H9 (cell line): Measurements from ENCODE around the gene LASP1NB.

Experiments
- DNase-seq: peaks from one replicate; pipeline ENCODE4 v3.0.0-alpha.2; 2017
- H2AFZ ChIP-seq: one replicate; pipeline ENCODE4 v1.6.1; 2013; ENCODE audit warnings: mild to moderate bottlenecking, low read length, control low read depth, moderate library complexity
- H2AK5ac ChIP-seq: 2 replicates; pipeline ENCODE4 v1.6.1; 2013; ENCODE audit warnings: low read length, control low read depth, mixed read lengths; ENCODE audit not compliant: insufficient read length
- H2BK120ac ChIP-seq: one replicate; pipeline ENCODE4 v1.6.1; 2013; ENCODE audit warnings: low read depth, mild to moderate bottlenecking, low read length, control low read depth, inconsistent platforms; ENCODE audit not compliant: poor library complexity, severe bottlenecking
- H2BK12ac ChIP-seq: 2 replicates; pipeline ENCODE4 v1.6.1; 2013; ENCODE audit warnings: low read length, control low read depth, mixed read lengths, low read depth; ENCODE audit not compliant: insufficient read length
- H2BK15ac ChIP-seq: 2 replicates; pipeline ENCODE4 v1.6.1; 2013; ENCODE audit warnings: low read depth, low read length, control low read depth
- H2BK20ac ChIP-seq: one replicate; pipeline ENCODE4 v1.6.1; 2013; ENCODE audit warnings: low read depth, mild to moderate bottlenecking, low read length, control low read depth, inconsistent platforms; ENCODE audit not compliant: poor library complexity, severe bottlenecking
- H2BK5ac ChIP-seq: 2 replicates; pipeline ENCODE4 v1.6.1; 2013; ENCODE audit warnings: low read length, control low read depth, mixed read lengths; ENCODE audit not compliant: insufficient read length
- H3K14ac ChIP-seq: 2 replicates; pipeline ENCODE4 v1.6.1; 2013; ENCODE audit warnings: low read length, control low read depth; ENCODE audit not compliant: insufficient read depth
- H3K18ac ChIP-seq: 2 replicates; pipeline ENCODE4 v1.6.1; 2013; ENCODE audit warnings: low read depth, mild to moderate bottlenecking, mixed read lengths, low read length, control low read depth; ENCODE audit not compliant: insufficient read length
- H3K23ac ChIP-seq: 2 replicates; pipeline ENCODE4 v1.6.1; 2013; ENCODE audit warnings: low read length, control low read depth, mixed read lengths, low read depth; ENCODE audit not compliant: insufficient read length
- H3K23me2 ChIP-seq: 2 replicates; pipeline ENCODE4 v1.6.1; 2013; ENCODE audit warnings: low read depth, mild to moderate bottlenecking, mixed read lengths, low read length, control low read depth; ENCODE audit not compliant: insufficient read length, poor library complexity, severe bottlenecking
- H3K27ac ChIP-seq: 2 replicates; pipeline ENCODE4 v1.5.1; 2013; ENCODE audit warnings: low read length, control low read depth, mixed read lengths, low read depth; ENCODE audit not compliant: insufficient read length
- H3K27me3 ChIP-seq: 2 replicates; pipeline ENCODE4 v1.6.1; 2013; ENCODE audit warnings: low read length, control low read depth, inconsistent platforms; ENCODE audit not compliant: insufficient read depth
- H3K4ac ChIP-seq: 2 replicates; pipeline ENCODE4 v1.6.1; 2013; ENCODE audit warnings: low read depth, mild to moderate bottlenecking, control low read depth, inconsistent platforms, low read length, moderate library complexity
- H3K4me1 ChIP-seq: 2 replicates; pipeline ENCODE4 v1.6.1; 2013; ENCODE audit warnings: low read length, control low read depth, inconsistent platforms; ENCODE audit not compliant: insufficient read depth
- H3K4me2 ChIP-seq: 2 replicates; pipeline ENCODE4 v1.6.1; 2013; ENCODE audit warnings: low read length, control low read depth, mixed read lengths; ENCODE audit not compliant: insufficient read length, insufficient read depth
- H3K56ac ChIP-seq: 2 replicates; pipeline ENCODE4 v1.6.1; 2013; ENCODE audit warnings: low read depth, mild to moderate bottlenecking, mixed read lengths, low read length, control low read depth; ENCODE audit not compliant: insufficient read length
- H3K79me1 ChIP-seq: 2 replicates; pipeline ENCODE4 v1.6.1; 2013; ENCODE audit warnings: low read depth, mild to moderate bottlenecking, moderate library complexity, low read length, control low read depth, inconsistent platforms; ENCODE audit not compliant: insufficient read depth, poor library complexity, severe bottlenecking
- H3K79me2 ChIP-seq: 2 replicates; pipeline ENCODE4 v1.6.1; 2013; ENCODE audit warnings: low read length, control low read depth, inconsistent platforms; ENCODE audit not compliant: insufficient read depth
- H3K9ac ChIP-seq: 2 replicates; pipeline ENCODE4 v1.6.1; 2013; ENCODE audit warnings: low read length, control low read depth, mixed read lengths; ENCODE audit not compliant: insufficient read length; ENCODE audit errors: extremely low read depth
- H3K9me3 ChIP-seq: one replicate; pipeline ENCODE4 v1.6.1; 2013; ENCODE audit warnings: low read depth, low read length, inconsistent platforms; ENCODE audit not compliant: control insufficient read depth
- H3T11ph ChIP-seq: one replicate; pipeline ENCODE4 v1.6.1; 2013; ENCODE audit warnings: mild to moderate bottlenecking, low read length, control low read depth, inconsistent platforms
- H4K20me1 ChIP-seq: one replicate; pipeline ENCODE4 v1.6.1; 2013; ENCODE audit not compliant: control insufficient read depth, insufficient read length, insufficient read depth
- H4K5ac ChIP-seq: 2 replicates; pipeline ENCODE4 v1.6.1; 2013; ENCODE audit warnings: low read depth, mild to moderate bottlenecking, mixed read lengths, low read length, control low read depth; ENCODE audit not compliant: insufficient read length
- H4K8ac ChIP-seq: replicated peaks from 2 replicates; pipeline ENCODE4 v1.6.1; 2013; ENCODE audit warnings: low read length, control low read depth, mixed read lengths, low read depth; ENCODE audit not compliant: insufficient read length
- H4K91ac ChIP-seq: 2 replicates; pipeline ENCODE4 v1.6.1; 2013; ENCODE audit warnings: low read depth, mild to moderate bottlenecking, moderate library complexity, mixed read lengths, low read length, control low read depth; ENCODE audit not compliant: insufficient read length
- H3K27ac Mint-ChIP-seq, 3 experiments: 2 replicates in 2 of 3; 3 replicates in 1 of 3; pipeline ENCODE4 v1.8.0; 2020 to 2021; ENCODE audit warnings: mixed read lengths in 3 of 3, mild to moderate bottlenecking in 1 of 3, moderate library complexity in 1 of 3
- H3K27me3 Mint-ChIP-seq: 2 replicates; pipeline ENCODE4 v1.8.0; 2021; ENCODE audit warnings: low read depth, mild to moderate bottlenecking, moderate library complexity, mixed read lengths
- H3K36me3 Mint-ChIP-seq, 3 experiments: 2 replicates in 2 of 3; 3 replicates in 1 of 3; pipeline ENCODE4 v1.8.0; 2020 to 2021; ENCODE audit warnings: low read depth in 3 of 3, mixed read lengths in 3 of 3; ENCODE audit not compliant: insufficient read depth in 1 of 3
- H3K4me1 Mint-ChIP-seq, 2 experiments: 2 replicates each; pipeline ENCODE4 v1.8.0; 2020; ENCODE audit warnings: mixed read lengths in 2 of 2
- H3K4me3 Mint-ChIP-seq, 2 experiments: 2 replicates in 1 of 2; 3 replicates in 1 of 2; pipeline ENCODE4 v1.8.0; 2020 to 2021; ENCODE audit warnings: mild to moderate bottlenecking in 2 of 2, mixed read lengths in 2 of 2, moderate library complexity in 1 of 2
- H3K9me3 Mint-ChIP-seq, 2 experiments: 2 replicates in 1 of 2; 3 replicates in 1 of 2; pipeline ENCODE4 v1.8.0; 2020; ENCODE audit warnings: mild to moderate bottlenecking in 2 of 2, mixed read lengths in 2 of 2, moderate library complexity in 1 of 2
- WGBS: extraction: QIAGEN DNeasy Blood & Tissue Kit; methylation state at CpG from one replicate; pipeline ENCODE4 v1.1.7; 2013; ENCODE audit warnings: missing lambda C conversion rate, low lambda C conversion rate, mixed read lengths; ENCODE audit not compliant: insufficient read length; ENCODE audit errors: extremely low coverage; 5-methylcytosine and 5-hydroxymethylcytosine counted together
- TF ChIP-seq, protein P1 (sequence below): fragments of 200-600 bp; sonication (generic); conservative IDR thresholded peaks from 3 replicates; pipeline ENCODE4 v1.8.0; 2021; ENCODE audit warnings: antibody characterized with exemption, mild to moderate bottlenecking

The LASP1NB gene

DNA sequence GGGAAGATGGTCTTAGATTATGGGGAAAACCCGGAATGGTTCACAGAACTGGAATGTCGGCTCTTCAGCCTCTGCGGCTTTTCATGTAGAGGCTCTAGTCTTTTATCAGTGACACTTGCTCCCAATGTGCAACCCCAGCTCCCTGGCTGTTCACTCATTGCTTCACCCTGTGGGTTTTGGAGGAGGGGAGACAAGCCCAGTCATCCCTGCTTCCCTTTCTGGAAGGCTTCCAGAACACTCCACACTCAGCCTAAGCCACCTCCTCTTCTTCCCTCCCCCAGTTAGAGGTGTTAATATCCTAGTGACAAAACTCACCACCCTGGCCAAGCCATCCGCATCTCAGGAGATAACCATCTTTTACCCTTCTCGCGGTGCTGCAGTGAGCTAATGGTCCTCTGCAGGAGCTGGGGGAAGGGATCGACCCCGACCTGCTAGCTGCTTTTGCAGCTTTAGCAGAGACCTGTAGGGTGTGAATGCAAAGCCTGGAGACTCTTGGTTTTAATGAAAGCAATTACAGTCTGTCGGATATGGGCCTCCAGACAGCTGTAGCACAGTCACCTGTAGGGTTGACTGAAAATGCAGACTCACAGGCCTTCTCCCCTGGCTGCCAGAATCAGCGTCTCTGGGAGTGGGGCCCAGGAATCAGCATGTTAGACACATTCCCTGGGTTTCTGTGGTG is 24.3 kb upstream of the LASP1NB start:
- no peak overlapping the region for H4K5ac ChIP-seq
- no peak overlapping the region for H3K56ac ChIP-seq
- no peak overlapping the region for H3K9ac ChIP-seq
- peaks cover 13 to 24% of the 10 kb centered on the region in 2 experiments for H3K4me1 Mint-ChIP-seq
- H3K4me2 ChIP-seq = no peak overlapping the region
- H3K79me2 ChIP-seq = no peaks in the 10 kb centered on the region
- no peaks in the 10 kb centered on the region for H3K9me3 Mint-ChIP-seq
- H3K4me1 ChIP-seq = no peaks in the 10 kb centered on the region
- H3K23me2 ChIP-seq = no peaks in the 10 kb centered on the region
- peaks cover 10 to 53% (median 48%) of the 10 kb centered on the region in 3 experiments; a peak in 6 of 7 replicates for H3K36me3 Mint-ChIP-seq
- peak overlapping the region; percentile 39 to 96 (median 84); a peak in 5 of 7 replicates for H3K27ac Mint-ChIP-seq
- no peaks in the 10 kb centered on the region for H3K27me3 ChIP-seq
- TF ChIP-seq, protein P1, sequence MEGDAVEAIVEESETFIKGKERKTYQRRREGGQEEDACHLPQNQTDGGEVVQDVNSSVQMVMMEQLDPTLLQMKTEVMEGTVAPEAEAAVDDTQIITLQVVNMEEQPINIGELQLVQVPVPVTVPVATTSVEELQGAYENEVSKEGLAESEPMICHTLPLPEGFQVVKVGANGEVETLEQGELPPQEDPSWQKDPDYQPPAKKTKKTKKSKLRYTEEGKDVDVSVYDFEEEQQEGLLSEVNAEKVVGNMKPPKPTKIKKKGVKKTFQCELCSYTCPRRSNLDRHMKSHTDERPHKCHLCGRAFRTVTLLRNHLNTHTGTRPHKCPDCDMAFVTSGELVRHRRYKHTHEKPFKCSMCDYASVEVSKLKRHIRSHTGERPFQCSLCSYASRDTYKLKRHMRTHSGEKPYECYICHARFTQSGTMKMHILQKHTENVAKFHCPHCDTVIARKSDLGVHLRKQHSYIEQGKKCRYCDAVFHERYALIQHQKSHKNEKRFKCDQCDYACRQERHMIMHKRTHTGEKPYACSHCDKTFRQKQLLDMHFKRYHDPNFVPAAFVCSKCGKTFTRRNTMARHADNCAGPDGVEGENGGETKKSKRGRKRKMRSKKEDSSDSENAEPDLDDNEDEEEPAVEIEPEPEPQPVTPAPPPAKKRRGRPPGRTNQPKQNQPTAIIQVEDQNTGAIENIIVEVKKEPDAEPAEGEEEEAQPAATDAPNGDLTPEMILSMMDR = no peak
- H3K79me1 ChIP-seq = no peaks in the 10 kb centered on the region
- no peak overlapping the region for H3K18ac ChIP-seq
- no peak overlapping the region for H2BK15ac ChIP-seq
- H2BK20ac ChIP-seq = no peak overlapping the region
- H3K9me3 ChIP-seq = no peaks in the 10 kb centered on the region
- no peak for DNase-seq
- no peak overlapping the region for H3K14ac ChIP-seq
- no peak overlapping the region for H3T11ph ChIP-seq
- no CpG with 5 or more reads among the region's 10 CpGs for WGBS
- 0 out of 5 replicates have a peak overlapping the region, but pooled peaks of 1 of the 2 experiments have one; percentile 46 for H3K4me3 Mint-ChIP-seq
- H4K20me1 ChIP-seq = no peaks in the 10 kb centered on the region
- no peak overlapping the region for H3K23ac ChIP-seq
- H2BK12ac ChIP-seq = no peak overlapping the region
- no peak overlapping the region for H4K8ac ChIP-seq
- H2BK5ac ChIP-seq = no peak overlapping the region
- no peak overlapping the region for H2AFZ ChIP-seq
- H4K91ac ChIP-seq = no peak overlapping the region
- no peak overlapping the region for H3K4ac ChIP-seq
- no peaks in the 10 kb centered on the region for H3K27me3 Mint-ChIP-seq
- no peak overlapping the region for H2AK5ac ChIP-seq
- no peak overlapping the region for H2BK120ac ChIP-seq
- H3K27ac ChIP-seq = no peak overlapping the region
